OCI-M2 (cell line): ENCODE data around the gene FOCAD.

Source experiments
- DNase-seq: peaks from one replicate; lab custom pipeline; 2025; ENCODE audit not compliant: unreplicated experiment; lab: John Stamatoyannopoulos, UW

The FOCAD gene

GRCh38 chr9:20786807-20787206 lies 102.7 kb downstream of the FOCAD start:
- no peak for DNase-seq

- DNase-seq: no peak
Observed at GRCh38 chr9:20788526-20789451, 104.7 kb downstream of the FOCAD start.

- DNase-seq: no peak
Observed at GRCh38 chr9:20790721-20791120, 106.7 kb downstream of the FOCAD start.

GRCh38 chr9:20791682-20792081 lies 107.6 kb downstream of the FOCAD start:
- DNase-seq: no peak

- no peak for DNase-seq
Observed at GRCh38 chr9:20804489-20805250, 120.6 kb downstream of the FOCAD start.

- no peak for DNase-seq
Observed at GRCh38 chr9:20805766-20806165, 121.7 kb downstream of the FOCAD start.

- no peak for DNase-seq
Observed at GRCh38 chr9:20808002-20808401, 123.9 kb downstream of the FOCAD start.

GRCh38 chr9:20811872-20812271 lies 127.8 kb downstream of the FOCAD start:
- no peak for DNase-seq

GRCh38 chr9:20815923-20816703 lies 132.1 kb downstream of the FOCAD start:
- DNase-seq: no peak

- no peak for DNase-seq
Observed at GRCh38 chr9:20823051-20823450, 139.0 kb downstream of the FOCAD start.

- no peak for DNase-seq
Observed at GRCh38 chr9:20831028-20831427, 147.0 kb downstream of the FOCAD start.

- DNase-seq: no peak
Observed at GRCh38 chr9:20832775-20833174, 148.7 kb downstream of the FOCAD start.

- DNase-seq: no peak
Observed at GRCh38 chr9:20835377-20836286, 151.6 kb downstream of the FOCAD start.

- DNase-seq: no peak
Observed at GRCh38 chr9:20837166-20837565, 153.1 kb downstream of the FOCAD start.

- no peak for DNase-seq
Observed at GRCh38 chr9:20838218-20838617, 154.2 kb downstream of the FOCAD start.

- no peak for DNase-seq
Observed at GRCh38 chr9:20844916-20845315, 160.9 kb downstream of the FOCAD start.

GRCh38 chr9:20848490-20848889 lies 164.4 kb downstream of the FOCAD start:
- no peak for DNase-seq

GRCh38 chr9:20853866-20854265 lies 169.8 kb downstream of the FOCAD start:
- no peak for DNase-seq

GRCh38 chr9:20854444-20854843 lies 170.4 kb downstream of the FOCAD start:
- DNase-seq: no peak

GRCh38 chr9:20863945-20864344 lies 179.9 kb downstream of the FOCAD start:
- DNase-seq: no peak
